Measurements from ENCODE around the gene GRWD1. TPM values are rescaled to one million over a fixed set of nuclear protein-coding genes. Genes with fewer than 3 reads are reported as not detected.

GRWD1 gene
- total and polyA plus RNA-seq, 2 of the 8 experiments (the other 6 are each of a cell fraction or from before 2014, with no cell fraction given): 36.9 to 61.9 TPM

GRCh38 chr19:48396016-48396823 lies 49.6 kb upstream of the GRWD1 start (continued):
- TF ChIP-seq CHD1 (IDR thresholded peaks at IDR 0.05; ENCODE audit: low read depth, low read length) (no peak), JUN (IDR thresholded peaks at IDR 0.05; ENCODE audit: low read depth, low read length) (no peak), SAP30 (IDR thresholded peaks at IDR 0.05; ENCODE audit: insufficient read depth, insufficient replicate concordance, low read length) (no peak), SUZ12 (IDR thresholded peaks at IDR 0.05; ENCODE audit: low read length) (no peak), FOSL1 (IDR thresholded peaks at IDR 0.05; ENCODE audit: insufficient read depth, low read depth, low read length) (no peak), CEBPB (IDR thresholded peaks at IDR 0.05; ENCODE audit: low read depth, low read length) (no peak), BACH1 (IDR thresholded peaks at IDR 0.05; ENCODE audit: low read length) (no peak), USF2 (IDR thresholded peaks at IDR 0.05; ENCODE audit: low read length) (no peak), TBP (IDR thresholded peaks at IDR 0.05; ENCODE audit: low read depth, low read length) (no peak)
